HG03108 (cell line): ENCODE data around the gene PTCHD1.

Source experiments
- ATAC-seq: cut with Tn5 transposase; IDR thresholded peaks from one replicate; pipeline ENCODE4 v1.9.1; 2021; ENCODE audit warnings: moderate library complexity; ENCODE audit not compliant: unreplicated experiment

PTCHD1 gene

DNA sequence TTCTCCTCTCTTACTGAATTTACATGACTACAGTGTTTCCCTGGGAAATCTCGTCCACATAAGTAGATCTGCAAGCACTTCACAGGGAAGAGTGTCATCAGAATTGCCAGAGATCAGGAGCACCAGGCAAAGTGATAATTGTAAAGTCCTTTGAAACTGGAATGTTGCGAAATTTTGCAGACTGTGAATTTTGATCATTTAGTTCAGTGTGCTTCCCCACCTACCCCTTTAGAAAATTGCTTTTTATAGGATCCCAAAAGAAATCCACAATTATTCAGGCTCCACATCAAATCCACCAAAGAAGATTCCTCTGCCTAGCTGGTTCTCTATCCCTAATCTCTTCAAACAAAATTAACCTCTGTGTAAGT, 10.2 kb downstream of the PTCHD1 start:
- no peak for ATAC-seq

- ATAC-seq: no peak
Measured at GRCh38 chrX:23356189-23356588, 21.5 kb downstream of the PTCHD1 start.

GRCh38 chrX:23364416-23364815, 29.8 kb downstream of the PTCHD1 start:
- ATAC-seq: no peak

GRCh38 chrX:23365541-23365940, 30.9 kb downstream of the PTCHD1 start:
- no peak for ATAC-seq

- ATAC-seq: no peak
Measured at GRCh38 chrX:23366914-23367313, 32.3 kb downstream of the PTCHD1 start.

- no peak for ATAC-seq
Measured at GRCh38 chrX:23369027-23369426, 34.4 kb downstream of the PTCHD1 start.

GRCh38 chrX:23372220-23372902, 37.7 kb downstream of the PTCHD1 start:
- ATAC-seq: no peak

GRCh38 chrX:23373129-23373804, 38.6 kb downstream of the PTCHD1 start:
- ATAC-seq: no peak

- ATAC-seq: no peak
Measured at GRCh38 chrX:23374291-23374690, 39.6 kb downstream of the PTCHD1 start.

DNA sequence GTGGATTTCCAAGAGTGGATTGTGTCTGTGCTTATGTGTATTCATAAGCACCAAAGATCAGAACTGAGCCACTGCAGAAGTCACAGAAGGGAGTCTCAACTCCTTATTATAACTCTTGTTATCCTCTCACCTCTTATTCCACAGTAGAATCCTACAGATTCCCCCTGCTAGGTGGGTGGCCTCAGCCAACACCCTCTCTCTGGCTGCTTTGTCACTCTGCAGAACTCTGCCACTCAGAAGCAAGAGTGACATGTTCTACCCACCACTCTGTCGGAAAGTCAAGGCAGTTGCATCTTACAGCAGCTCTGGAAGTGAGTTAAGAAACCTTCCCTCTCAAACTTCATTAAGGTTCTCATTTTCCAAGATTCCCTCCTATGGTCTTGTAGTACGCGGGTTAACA, 41.9 kb downstream of the PTCHD1 start:
- ATAC-seq: no peak

GRCh38 chrX:23380581-23380980, 45.9 kb downstream of the PTCHD1 start:
- ATAC-seq: no peak

GRCh38 chrX:23381099-23382087, 46.7 kb downstream of the PTCHD1 start:
- ATAC-seq: no peak

DNA sequence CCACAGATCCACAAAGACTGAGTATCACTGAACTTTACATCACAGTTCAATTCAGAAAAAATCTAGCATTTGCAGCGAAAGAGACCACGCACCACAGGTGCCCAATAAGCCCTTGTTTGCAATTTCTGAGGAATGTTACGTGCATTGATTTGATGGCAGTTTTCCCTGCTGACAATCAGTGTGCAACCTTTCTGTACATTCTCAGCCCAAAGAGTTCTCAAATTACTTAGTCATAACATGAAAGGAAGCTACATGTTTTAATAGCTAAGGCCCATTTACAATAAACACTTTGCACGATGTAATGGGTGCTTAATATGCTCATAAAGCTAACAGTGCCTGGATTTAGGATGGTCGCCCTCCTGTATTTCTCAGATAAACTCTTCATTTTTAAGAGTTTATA, 47.9 kb downstream of the PTCHD1 start:
- no peak for ATAC-seq

DNA sequence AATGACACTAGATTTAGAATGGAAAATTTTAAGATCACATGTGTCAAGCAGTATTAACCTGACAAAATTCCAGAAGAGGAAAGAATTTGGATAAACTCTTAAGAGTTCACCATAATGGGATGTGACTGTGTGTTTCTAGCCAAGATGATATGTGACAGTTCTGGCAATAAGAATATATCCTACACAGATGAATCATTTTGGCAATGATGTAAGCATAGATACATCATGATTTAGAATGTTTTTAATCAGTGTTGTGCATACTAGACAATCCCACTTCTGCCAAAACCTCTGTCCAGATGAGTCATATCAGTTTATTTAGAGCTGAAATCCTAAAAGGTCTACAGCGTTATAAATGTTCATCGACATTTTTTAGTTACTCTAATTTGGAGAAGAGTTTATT, 48.8 kb downstream of the PTCHD1 start:
- ATAC-seq: no peak

GRCh38 chrX:23385242-23385641, 50.6 kb downstream of the PTCHD1 start:
- ATAC-seq: no peak

GRCh38 chrX:23386260-23386659, 51.6 kb downstream of the PTCHD1 start:
- ATAC-seq: no peak

DNA sequence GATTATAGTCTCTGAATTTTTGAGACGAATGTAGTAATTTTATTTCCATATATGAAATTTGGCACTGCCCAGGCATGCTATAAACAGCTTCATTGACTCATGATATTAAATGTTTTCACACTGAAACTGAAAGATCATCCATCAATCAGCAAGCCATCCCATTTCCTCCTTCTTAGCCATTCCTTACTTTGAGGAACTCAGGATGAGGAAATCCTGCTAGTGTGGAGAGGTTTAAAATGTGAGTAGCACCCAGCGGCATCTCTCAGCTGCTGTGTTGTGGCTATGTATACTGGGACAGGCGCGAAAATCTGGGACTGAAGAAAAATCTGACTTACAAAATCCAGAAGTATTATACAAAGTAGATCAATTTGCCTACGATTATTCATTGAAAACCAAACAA, 52.1 kb downstream of the PTCHD1 start:
- ATAC-seq: no peak

DNA sequence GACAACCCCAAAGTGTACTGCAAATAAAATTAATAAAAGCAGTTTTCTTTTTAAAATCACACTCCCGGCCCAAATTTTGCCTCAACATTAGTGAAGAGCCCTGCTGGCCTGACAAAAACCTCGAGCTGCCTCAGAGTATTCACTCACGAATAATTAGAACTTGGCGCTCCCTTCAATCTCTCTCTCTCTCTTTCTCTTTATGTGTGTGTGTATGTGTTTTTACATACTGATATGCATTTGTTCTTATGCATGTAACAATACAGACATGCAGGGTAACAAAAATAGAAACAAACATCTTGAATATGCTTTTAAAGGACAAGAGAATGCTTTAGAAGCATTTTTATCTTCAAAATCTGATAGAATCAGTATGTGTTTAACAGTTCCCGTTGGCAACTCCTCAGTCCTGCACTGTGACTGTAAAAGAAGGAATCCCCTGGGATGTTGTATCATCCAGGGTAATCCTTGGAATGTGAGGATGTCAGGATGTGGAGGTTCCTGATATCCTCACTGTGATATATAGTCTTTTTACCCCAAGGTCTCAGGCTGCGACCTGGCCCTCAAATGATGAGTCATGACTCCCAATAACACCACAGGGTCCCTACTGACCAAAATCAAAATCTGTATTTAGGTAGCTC, 53.0 kb downstream of the PTCHD1 start:
- ATAC-seq: no peak

GRCh38 chrX:23389196-23389792, 54.6 kb downstream of the PTCHD1 start:
- ATAC-seq: no peak

- ATAC-seq: no peak
Measured at GRCh38 chrX:23390979-23391378, 56.3 kb downstream of the PTCHD1 start.

- no peak for ATAC-seq
Measured at GRCh38 chrX:23392195-23392594, 57.5 kb downstream of the PTCHD1 start.
